MM.1S (cell line): Measurements from ENCODE around the gene DHX15.

Experiments
- DNase-seq: peaks from one replicate; pipeline ENCODE4 v3.0.0-alpha.2; 2015
- H2AFZ ChIP-seq: fragments of 300-600 bp; sonication (generic); 2 replicates; pipeline ENCODE4 v1.6.0; 2016; ENCODE audit warnings: antibody characterized with exemption, low read length
- H3F3A ChIP-seq: fragments of 300-600 bp; sonication (generic); 2 replicates; pipeline ENCODE4 v1.6.1; 2016; ENCODE audit warnings: mild to moderate bottlenecking, antibody characterized with exemption, low read length, moderate library complexity, mixed read lengths; ENCODE audit not compliant: insufficient read depth
- H3K27ac ChIP-seq: fragments of 300-600 bp; sonication (generic); 2 replicates; pipeline ENCODE4 v1.5.1; 2016; ENCODE audit warnings: mild to moderate bottlenecking, low read length
- H3K27me3 ChIP-seq: fragments of 300-600 bp; sonication (generic); replicated peaks from 2 replicates; pipeline ENCODE4 v1.6.0; 2016; ENCODE audit warnings: low read length; ENCODE audit not compliant: insufficient read depth
- H3K36me3 ChIP-seq: fragments of 300-600 bp; sonication (generic); replicated peaks from 2 replicates; pipeline ENCODE4 v1.6.1; 2016; ENCODE audit warnings: mild to moderate bottlenecking, low read length, mixed read lengths; ENCODE audit not compliant: insufficient read depth
- H3K4me1 ChIP-seq: fragments of 300-600 bp; sonication (generic); 2 replicates; pipeline ENCODE4 v1.6.1; 2016; ENCODE audit warnings: low read length, mixed read lengths
- H3K4me2 ChIP-seq: fragments of 300-600 bp; sonication (generic); 2 replicates; pipeline ENCODE4 v1.6.0; 2016; ENCODE audit warnings: low read depth, low read length
- H3K4me3 ChIP-seq: fragments of 300-600 bp; sonication (generic); 2 replicates; pipeline ENCODE4 v1.5.1; 2016; ENCODE audit warnings: low read length, mixed read lengths
- H3K79me2 ChIP-seq: fragments of 300-600 bp; sonication (generic); 2 replicates; pipeline ENCODE4 v1.6.1; 2016; ENCODE audit warnings: mixed run types, low read length, mixed read lengths
- H3K9ac ChIP-seq: fragments of 300-600 bp; sonication (generic); 2 replicates; pipeline ENCODE4 v1.6.1; 2016; ENCODE audit warnings: low read length, mixed read lengths
- H3K9me2 ChIP-seq: fragments of 300-600 bp; sonication (generic); replicated peaks from 2 replicates; pipeline ENCODE4 v1.6.1; 2016; ENCODE audit warnings: mild to moderate bottlenecking, low read length, mixed read lengths; ENCODE audit not compliant: insufficient read depth
- H3K9me3 ChIP-seq: fragments of 300-600 bp; sonication (generic); replicated peaks from 2 replicates; pipeline ENCODE4 v1.6.1; 2016; ENCODE audit warnings: mild to moderate bottlenecking, low read length, mixed read lengths; ENCODE audit not compliant: insufficient read depth
- H4K20me1 ChIP-seq: fragments of 300-600 bp; sonication (generic); 2 replicates; pipeline ENCODE4 v1.6.1; 2016; ENCODE audit warnings: mild to moderate bottlenecking, low read length, moderate library complexity, mixed read lengths; ENCODE audit not compliant: insufficient read depth
- EZH2 ChIP-seq: fragments of 300-600 bp; sonication (generic); optimal IDR thresholded peaks from 2 replicates; pipeline ENCODE3; 2017; ENCODE audit warnings: low read depth, mild to moderate bottlenecking, antibody characterized with exemption, low read length, mixed read lengths
- EZH2phosphoT487 ChIP-seq: fragments of 300-600 bp; sonication (generic); IDR thresholded peaks from 2 replicates; pipeline ENCODE4 v1.6.1; 2018; ENCODE audit warnings: antibody characterized with exemption, low read length
- TF ChIP-seq, protein P1 (sequence below): fragments of 300-600 bp; sonication (generic); IDR thresholded peaks from 2 replicates; pipeline ENCODE4 v1.5.1; 2016; ENCODE audit warnings: antibody characterized with exemption, low read length, mixed read lengths

Gene DHX15

GRCh38 chr4:24570574-24571236 lies 13.6 kb downstream of the DHX15 start:
- H3K9me3 ChIP-seq: no peaks in the 10 kb centered on the region
- H2AFZ ChIP-seq: no peak overlapping the region
- peaks cover 99% of the 10 kb centered on the region for H3K79me2 ChIP-seq
- H3K27me3 ChIP-seq: no peaks in the 10 kb centered on the region
- peaks cover 5% of the 10 kb centered on the region; the same call in 1 of the 2 replicates for H3F3A ChIP-seq
- TF ChIP-seq EZH2phosphoT487: no peak
- TF ChIP-seq, protein P1, sequence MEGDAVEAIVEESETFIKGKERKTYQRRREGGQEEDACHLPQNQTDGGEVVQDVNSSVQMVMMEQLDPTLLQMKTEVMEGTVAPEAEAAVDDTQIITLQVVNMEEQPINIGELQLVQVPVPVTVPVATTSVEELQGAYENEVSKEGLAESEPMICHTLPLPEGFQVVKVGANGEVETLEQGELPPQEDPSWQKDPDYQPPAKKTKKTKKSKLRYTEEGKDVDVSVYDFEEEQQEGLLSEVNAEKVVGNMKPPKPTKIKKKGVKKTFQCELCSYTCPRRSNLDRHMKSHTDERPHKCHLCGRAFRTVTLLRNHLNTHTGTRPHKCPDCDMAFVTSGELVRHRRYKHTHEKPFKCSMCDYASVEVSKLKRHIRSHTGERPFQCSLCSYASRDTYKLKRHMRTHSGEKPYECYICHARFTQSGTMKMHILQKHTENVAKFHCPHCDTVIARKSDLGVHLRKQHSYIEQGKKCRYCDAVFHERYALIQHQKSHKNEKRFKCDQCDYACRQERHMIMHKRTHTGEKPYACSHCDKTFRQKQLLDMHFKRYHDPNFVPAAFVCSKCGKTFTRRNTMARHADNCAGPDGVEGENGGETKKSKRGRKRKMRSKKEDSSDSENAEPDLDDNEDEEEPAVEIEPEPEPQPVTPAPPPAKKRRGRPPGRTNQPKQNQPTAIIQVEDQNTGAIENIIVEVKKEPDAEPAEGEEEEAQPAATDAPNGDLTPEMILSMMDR: no peak
- TF ChIP-seq EZH2: no peak
- H3K27ac ChIP-seq: no peak overlapping the region
- peaks cover 90% of the 10 kb centered on the region for H4K20me1 ChIP-seq
- H3K4me3 ChIP-seq: no peak overlapping the region
- H3K36me3 ChIP-seq: peaks cover 35% of the 10 kb centered on the region
- no peaks in the 10 kb centered on the region for H3K4me1 ChIP-seq
- H3K9me2 ChIP-seq: no peaks in the 10 kb centered on the region
- H3K9ac ChIP-seq: no peak overlapping the region
- DNase-seq: no peak
- no peak overlapping the region for H3K4me2 ChIP-seq

DNA sequence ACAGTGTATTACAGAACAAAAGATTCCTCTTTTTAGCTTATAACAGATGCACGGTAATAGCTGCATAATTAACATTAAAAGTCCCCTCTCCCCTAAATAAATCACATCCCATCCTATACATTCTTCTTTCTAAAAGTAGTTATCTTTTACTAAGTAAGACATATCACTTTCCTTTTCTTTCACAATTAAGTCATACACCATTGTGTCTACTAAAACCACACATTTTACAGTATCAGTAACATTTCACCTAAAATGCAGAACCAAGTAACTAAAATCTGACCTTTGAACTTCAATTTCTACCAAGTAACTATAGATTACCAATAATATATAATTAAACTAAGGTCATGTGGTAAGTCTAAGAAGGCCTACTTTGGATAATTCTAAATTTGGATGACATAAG lies 14.2 kb downstream of the DHX15 start:
- Histone ChIP-seq H3K9ac (no peak overlapping the region), H3K9me2 (no peaks in the 10 kb centered on the region), H3K4me2 (no peak overlapping the region), H3K4me3 (no peak overlapping the region), H4K20me1 (peaks cover 90% of the 10 kb centered on the region), H3K27me3 (no peaks in the 10 kb centered on the region), H3K9me3 (no peaks in the 10 kb centered on the region), H3K4me1 (no peaks in the 10 kb centered on the region), H3F3A (peaks cover 5% of the 10 kb centered on the region; the same call in 1 of the 2 replicates), H3K27ac (no peak overlapping the region), H3K79me2 (peaks cover 99% of the 10 kb centered on the region), H3K36me3 (peaks cover 36% of the 10 kb centered on the region), H2AFZ (no peak overlapping the region)
- TF ChIP-seq EZH2: no peak
- no peak for TF ChIP-seq EZH2phosphoT487
- TF ChIP-seq, protein P1: no peak
- DNase-seq: no peak

DNA sequence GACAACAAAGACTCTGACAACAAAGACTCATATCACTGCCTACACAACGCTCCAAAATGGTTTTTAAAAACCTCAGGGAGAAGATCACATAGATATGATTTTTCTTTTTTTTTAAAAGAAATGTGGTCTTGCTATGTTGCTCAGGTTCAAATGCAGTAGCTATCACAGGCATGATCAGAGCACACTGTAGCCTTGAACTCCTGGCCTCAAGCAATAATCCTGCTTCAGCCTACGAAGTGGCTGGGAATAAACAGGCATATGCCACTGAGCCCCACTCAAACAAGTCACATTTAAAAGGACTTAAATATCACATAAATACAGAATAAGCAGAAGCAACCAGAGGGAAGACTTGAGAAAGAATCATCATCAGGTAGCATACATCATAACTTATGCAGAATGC lies 14.7 kb downstream of the DHX15 start:
- Histone ChIP-seq H3K4me2 (no peak overlapping the region), H3K27ac (no peak overlapping the region), H3K36me3 (peaks cover 38% of the 10 kb centered on the region), H3F3A (peaks cover 5% of the 10 kb centered on the region; the same call in 1 of the 2 replicates), H3K9me3 (no peaks in the 10 kb centered on the region), H3K79me2 (peaks cover 99% of the 10 kb centered on the region), H3K4me3 (no peak overlapping the region), H3K27me3 (no peaks in the 10 kb centered on the region), H3K9ac (no peak overlapping the region), H4K20me1 (peaks cover 90% of the 10 kb centered on the region), H2AFZ (no peak overlapping the region), H3K4me1 (no peaks in the 10 kb centered on the region), H3K9me2 (no peaks in the 10 kb centered on the region)
- TF ChIP-seq, protein P1: no peak
- TF ChIP-seq EZH2phosphoT487 (no peak), EZH2 (no peak)
- DNase-seq: no peak
